Stimulated activated CD4-positive, alpha-beta T cell treated with anti-CD3 and anti-CD28 coated beads, Interleukin-4, amount 100 ng/mL, for 48 hours (primary cell): ENCODE results near the gene SART3.
"Not testable (repeated sequence)": the region's sequence is repeated elsewhere in the genome, so short reads cannot be mapped to it uniquely, and the experiment has no call there.

Experiments used
- DNase-seq, 2 donors: peaks; one replicate each; pipeline ENCODE4 v3.0.0-alpha.2; 2020; ENCODE audit warnings: low read depth in 2 of 2

The SART3 gene

GRCh38 chr12:108491256-108491655, 69.7 kb downstream of the SART3 start:
- no peak for DNase-seq

DNA sequence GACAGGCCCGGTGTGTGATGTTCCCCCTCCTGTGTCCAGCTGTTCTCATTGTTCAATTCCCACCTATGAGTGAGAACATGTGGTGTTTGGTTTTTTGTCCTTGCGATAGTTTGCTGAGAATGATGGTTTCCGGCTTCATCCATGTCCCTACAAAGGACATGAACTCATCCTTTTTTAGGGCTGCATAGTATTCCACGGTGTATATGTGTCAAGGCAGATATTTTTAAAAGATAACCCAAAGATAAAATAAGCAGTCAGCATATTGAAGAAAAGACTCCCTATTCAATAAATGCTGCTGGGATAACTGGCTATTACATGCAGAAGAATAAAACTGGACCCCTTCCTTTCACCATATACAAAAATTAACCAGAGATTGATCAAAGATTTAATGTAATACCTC, 73.9 kb downstream of the SART3 start:
- DNase-seq, result not testable (repeated sequence)

DNA sequence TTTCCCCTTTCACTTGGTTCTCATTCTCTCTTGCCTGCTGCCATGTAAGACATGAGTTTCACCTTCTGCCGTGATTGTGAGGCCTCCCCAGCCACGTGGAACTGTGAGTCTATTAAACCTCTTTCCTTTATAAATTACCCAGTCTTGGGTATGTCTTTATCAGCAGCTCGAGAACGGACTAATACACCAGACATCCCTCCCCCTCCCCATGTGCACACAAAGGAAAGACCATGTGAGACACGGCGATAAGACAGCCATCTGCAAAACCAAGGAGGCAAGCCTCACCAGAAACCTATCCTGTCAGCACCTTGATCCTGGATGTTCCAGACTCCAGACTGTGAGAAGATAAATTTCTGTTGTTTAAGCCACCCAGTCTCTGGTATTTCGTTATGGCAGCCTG, 75.6 kb downstream of the SART3 start:
- not testable (repeated sequence) for DNase-seq

- DNase-seq, result no peak
Measured at GRCh38 chr12:108484845-108485244, 76.1 kb downstream of the SART3 start.

DNA sequence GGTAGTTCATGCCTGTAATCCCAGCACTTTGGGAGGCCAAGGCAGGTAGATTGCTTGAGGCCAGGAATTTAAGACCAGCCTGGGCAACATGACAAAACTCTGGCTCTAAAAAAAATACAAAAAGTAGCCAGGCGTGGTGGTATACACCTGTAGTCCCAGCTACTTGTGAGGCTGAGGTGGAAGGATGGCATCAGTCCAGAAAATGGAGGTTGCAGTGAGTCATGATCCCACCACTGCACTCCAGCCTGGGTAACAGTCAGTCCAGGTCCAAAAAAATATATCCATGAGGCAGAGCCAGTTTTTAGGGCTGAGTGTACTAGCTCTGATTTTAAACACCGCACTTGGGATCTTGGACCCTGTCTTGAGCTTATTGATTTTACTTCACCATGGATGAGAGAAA, 76.5 kb downstream of the SART3 start:
- DNase-seq, result no peak

GRCh38 chr12:108483213-108484059, 77.5 kb downstream of the SART3 start:
- DNase-seq, result no peak

DNA sequence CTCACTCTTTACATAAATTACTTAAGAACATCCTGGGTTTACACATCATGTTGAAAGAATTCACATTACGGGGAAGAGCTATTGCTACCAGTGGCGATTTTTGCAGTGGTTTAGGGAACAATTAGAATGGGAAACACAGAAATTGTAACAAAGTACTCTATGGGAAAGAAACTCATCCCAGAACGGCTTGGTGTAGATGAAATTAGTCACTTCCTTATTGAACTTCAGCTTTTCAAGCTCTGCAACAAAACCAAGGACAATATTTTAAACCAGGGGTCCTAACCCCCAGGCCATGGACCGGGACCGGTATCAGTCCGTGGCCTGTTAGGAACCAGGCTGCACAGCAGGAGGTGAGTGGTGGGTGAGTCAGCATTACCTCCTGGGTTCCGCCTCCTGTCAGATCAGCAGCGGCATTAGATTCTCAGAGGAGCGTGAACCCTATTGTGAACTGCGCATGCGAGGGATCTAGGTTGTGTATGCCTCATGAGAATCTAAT, 78.2 kb downstream of the SART3 start:
- no peak for DNase-seq

GRCh38 chr12:108479364-108480070, 81.5 kb downstream of the SART3 start:
- no peak for DNase-seq

DNA sequence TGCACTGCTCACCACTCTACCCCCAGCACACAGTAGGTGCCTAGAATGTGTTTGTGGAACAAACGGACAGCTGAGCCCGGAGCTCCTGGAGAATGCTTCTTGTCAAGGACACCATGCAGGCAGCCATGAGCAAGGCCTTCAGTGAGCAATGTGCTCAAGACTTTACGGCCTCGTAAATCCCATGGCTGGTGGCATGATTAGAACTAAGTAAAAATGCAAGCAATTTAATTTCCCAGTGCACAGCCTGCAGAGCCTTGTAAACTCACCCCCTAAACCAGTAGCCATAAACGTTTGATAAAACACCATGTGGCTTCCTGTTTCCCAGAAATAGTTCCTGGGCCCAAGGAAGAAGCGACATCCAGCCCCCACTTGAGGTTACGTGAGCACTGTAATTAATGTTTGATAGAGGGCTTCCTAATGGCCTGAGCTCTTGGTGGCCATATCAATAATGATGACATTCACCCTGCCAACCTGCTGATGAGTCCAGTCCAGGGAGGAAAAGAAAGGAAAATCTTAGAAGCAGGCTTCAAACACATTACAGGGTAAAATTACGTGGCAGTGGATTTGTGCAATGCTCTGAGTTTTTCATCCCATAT, 82.3 kb downstream of the SART3 start:
- no peak for DNase-seq

GRCh38 chr12:108477881-108478259, 83.1 kb downstream of the SART3 start:
- DNase-seq, result no peak

DNA sequence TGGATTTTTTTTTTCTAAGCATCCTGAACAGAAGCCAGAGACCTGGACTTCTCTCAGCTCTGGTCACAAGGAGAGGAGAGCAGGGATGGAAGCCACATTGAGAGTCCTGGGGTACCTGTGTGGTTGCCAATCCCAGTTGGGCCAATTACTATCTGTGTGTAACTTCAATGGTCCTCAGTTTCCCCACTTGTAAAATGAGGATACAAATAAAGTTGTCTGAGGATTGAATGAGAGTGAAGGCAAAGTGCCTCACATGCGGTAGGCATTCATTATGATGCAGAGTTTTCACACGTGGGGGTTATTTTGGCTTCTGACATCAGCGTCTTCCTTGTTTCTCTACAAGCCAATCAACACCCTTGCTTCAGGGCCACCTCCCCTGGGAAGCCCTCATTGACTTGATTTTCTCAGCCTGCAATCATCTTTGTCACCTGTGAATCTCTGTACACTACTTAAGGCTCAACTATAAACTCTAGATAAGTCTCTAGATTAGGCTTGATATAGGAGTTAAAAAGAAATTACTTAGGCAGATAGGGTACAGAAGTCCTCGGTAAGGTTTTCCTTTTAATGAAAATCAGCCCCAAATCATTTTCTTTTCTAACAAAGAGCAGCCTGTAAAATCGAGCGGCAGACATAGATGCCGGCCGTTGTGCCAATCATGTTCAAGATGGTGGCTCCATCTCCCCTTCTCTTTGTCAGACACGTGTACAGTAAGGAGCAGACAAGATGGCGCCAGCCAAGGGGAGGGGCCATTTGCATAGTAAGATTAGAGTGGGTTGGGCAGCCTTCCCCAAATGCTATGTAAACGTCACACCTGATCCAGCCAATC, 83.7 kb downstream of the SART3 start:
- DNase-seq, result no peak

GRCh38 chr12:108475396-108475795, 85.6 kb downstream of the SART3 start:
- DNase-seq, result no peak

DNA sequence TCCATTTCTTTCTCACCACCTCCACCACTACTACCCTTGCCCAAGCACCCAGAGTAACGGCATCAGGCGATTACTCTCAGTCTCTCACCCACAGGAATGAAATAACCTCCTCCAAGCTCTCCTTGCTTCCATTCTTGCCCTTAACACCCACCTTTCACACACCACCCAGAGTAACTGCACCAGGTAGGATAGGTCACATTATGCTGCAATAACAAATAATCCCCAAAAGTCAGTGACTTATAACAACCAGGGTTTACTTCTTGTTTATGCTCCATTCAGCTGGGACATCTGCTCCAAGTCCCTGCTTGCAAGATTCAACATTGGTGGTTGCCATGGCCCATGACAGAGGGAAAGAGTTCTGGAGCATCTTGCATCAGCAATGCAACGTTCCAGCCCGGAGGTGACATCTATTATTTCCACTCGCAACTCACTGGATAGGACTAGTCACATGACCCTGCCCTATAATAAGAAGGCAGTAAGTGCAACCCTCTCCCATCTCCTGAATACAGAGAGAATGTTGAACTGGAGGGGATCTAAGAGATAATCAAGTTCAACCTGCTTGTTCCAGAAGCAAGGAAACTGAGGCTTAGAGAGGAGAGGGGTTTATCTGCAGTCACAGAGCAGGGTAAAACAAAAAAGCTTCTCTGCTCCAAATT, 87.4 kb downstream of the SART3 start:
- no peak for DNase-seq
